Measurements from ENCODE around the gene MAN2A1.
"Not testable (repeated sequence)": the region's sequence is repeated elsewhere in the genome, so short reads cannot be mapped to it uniquely, and the experiment has no call there.

MAN2A1 gene

DNA sequence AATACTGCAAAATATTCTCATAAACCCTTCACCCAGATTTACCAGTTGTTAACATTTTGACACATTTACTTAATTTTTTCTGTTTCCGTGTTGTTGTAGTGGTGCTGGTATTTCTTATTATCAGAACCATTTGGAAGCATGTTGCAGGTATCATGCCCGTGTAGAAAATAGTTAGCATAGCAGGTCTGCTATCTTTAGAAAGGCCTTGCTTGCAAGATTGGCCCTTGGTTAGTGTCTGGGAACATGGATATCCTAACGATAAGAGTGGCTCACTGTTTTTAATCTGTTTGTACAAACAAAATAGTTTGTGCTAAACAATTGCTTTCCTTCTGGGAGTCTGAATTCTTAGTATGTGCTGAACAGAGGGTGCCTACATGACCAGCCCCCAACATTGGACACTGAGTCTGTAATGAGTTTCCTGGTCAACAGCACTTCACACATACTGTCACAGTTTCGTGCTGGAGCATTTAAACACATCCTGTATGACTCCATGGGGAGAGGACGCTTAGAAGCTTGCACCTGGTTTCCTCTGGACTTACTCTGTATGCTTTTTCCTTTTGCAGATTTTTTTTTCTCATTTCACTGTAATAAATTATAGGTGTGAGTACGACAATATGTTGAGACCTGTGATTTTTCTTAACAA, 66.9 kb downstream of the MAN2A1 start:
- DNase-seq (ENCODE audit: low spot score): no peak

DNA sequence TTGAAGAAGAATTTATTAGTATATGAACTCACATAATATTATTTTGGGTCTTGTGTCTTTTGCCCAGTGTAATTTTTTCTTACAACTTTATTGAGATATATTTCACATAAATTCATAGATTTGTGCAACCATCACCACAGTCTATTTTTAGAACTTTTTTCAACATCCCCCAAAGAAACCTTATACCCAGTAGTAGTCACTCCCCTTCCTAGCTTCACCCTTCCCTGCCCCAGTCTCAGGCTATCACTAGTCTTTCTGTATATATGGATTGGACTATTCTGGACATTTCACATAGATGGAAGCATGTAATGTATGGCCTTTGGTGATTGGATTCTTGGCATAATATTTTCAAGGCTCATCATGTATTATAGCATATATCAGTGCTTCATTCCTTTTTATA, 67.8 kb downstream of the MAN2A1 start:
- no peak for DNase-seq (ENCODE audit: low spot score)

DNA sequence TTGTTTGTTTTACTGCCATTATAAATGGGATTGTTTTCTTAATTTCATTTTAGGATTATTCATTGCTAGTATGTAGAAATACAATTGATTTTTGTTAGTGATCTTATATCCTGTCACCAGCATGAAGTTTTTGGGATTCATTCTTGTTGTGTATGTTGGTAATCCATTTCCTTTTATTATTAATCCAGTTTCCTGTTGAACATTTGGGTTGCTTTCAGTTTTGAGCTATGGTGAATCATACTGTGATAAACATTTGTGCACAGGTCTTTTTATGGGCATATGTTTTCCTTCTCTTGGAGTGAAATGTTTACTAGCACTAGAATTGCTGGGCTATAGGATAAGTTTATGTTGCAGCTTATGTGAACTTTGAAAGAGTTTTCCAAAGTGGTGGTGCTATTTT, 69.6 kb downstream of the MAN2A1 start:
- no peak for DNase-seq (ENCODE audit: low spot score)

DNA sequence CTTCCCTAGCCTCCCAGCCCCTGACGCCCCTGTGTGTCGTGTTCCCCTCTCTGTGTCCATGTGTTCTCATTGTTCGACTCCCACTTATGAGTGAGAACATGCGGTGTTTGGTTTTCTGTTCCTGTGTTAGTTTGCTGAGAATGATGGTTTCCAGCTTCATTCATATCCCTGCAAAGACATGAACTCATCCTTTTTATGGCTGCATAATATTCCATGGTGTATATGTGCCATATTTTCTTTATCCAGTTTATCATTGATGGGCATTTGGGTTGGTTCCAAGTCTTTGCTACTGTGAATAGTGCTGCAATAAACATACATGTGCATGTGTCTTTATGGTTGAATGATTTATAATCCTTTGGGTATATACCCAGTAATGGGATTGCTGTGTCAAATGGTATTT, 70.4 kb downstream of the MAN2A1 start:
- not testable (repeated sequence) for DNase-seq (ENCODE audit: low spot score)

DNA sequence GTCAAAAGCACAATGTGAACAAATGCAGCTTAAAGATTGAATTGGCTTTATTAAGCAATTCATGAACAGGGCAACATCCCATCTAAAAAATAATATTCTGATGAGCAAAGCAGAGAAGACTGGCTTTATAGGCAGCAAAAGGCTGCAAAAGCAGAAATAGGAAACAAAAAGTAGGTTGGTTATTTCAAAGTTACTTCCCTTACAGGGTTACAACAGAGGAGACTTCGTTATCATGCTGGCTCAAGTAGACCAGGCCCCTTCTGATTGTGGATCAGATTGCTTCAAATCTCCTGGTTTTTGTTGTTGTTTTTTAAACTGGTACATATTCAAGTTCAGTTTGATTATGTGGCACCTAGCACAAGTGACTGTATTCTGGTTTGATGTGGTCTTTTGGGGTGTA, 73.1 kb downstream of the MAN2A1 start:
- no peak for DNase-seq (ENCODE audit: low spot score)

DNA sequence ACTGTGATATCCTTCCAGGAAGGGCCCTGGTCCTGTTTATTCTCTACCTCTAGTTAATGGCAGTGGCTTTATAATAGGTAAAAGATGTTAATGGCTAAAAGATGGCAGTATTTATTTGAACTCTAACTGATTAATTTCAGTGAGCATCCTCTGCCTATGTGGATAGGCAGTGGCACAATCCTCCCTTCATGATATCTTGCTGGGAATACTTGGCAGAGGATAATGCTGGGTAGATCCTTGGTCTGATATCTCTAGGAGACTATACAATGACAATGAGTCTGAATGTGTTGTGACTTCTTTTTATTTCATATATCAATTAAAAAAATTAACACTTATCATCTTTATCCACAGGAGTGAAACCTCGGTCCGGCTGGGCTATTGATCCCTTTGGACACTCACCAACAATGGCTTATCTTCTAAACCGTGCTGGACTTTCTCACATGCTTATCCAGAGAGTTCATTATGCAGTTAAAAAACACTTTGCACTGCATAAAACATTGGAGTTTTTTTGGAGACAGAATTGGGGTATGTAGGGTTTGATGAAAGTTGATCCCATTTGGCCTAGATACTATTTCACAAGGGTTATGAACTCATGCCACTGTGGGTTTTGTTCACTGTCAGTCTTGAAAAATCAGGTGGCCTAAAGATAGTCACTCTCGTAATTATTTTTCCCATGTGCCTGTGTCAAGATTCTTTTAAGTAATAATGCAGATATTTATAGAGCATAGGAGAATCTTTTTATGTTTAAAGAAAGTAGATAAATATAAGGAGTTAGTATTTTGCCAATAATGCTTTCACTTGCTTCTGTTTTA, 77.7 kb downstream of the MAN2A1 start:
- no peak for DNase-seq (ENCODE audit: low spot score)

DNA sequence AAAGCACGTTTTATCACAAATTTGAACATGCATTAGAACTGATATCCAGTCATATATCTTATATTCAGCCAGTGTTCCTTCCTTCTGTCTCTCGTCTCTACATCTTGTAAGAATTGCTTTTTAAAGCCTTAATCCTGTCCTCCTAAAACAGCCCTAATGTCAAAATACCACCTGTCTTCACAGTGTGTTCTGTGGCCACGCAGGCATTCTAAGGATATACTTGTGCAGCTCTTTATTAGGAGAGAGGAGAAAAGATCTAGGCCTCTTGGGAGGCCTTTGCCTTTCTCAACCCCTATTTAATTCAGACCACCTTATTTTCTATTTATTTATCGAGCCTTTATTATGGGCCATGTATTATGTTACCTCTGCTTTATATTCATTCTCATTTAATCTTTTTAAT, 78.3 kb downstream of the MAN2A1 start:
- no peak for DNase-seq (ENCODE audit: low spot score)

DNA sequence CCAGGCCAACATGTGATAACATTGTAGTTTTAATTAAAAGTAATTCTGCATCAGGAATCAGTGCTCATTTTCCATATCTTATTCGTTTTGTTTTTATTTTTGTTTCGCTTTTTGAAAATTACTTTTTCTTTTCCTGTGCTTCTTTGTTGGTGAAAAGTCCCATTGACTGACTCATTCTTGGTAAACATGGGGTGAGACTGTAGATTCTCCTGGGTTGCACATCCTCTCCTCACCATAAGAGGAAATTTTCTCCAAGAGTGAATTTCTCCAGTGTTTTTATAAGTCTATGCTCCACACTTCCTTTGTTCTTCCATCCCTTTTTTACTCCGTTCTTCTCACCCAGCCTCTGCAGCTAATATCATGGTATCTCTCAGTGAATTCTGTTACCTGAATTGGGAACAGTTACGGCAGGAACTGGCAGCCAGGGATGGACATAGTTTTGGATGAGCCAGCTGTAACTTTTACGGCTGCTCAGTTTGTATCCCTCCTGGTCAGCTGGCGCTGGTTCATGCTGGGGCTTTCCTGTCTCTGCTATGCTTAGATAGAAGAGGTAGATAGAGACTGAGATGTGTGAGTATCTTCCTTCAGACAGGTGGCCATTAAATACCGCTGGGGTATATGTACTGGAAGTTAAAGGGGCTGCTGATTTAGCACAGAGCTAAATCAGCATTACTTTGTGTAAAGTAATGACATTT, 80.0 kb downstream of the MAN2A1 start:
- DNase-seq (ENCODE audit: low spot score): no peak

DNA sequence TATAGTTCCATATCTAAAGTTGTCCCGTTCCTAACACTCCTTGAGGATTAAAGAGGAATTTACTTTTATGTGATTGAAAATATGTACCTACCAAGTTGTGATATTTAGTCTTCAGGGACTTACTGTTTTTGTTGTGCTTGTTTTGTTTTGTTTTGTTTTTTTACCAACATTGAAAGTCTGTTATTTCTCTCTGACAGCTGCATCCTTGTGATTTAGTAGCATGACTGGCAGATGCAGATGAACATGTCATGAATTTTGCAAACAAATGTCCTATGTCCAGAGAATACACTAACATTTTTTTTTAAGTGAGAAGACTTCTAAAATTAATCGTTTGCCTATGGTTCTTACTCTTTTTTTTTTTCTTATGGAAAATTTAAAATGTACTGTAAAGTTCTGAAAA, 85.4 kb downstream of the MAN2A1 start:
- DNase-seq (ENCODE audit: low spot score): no peak

DNA sequence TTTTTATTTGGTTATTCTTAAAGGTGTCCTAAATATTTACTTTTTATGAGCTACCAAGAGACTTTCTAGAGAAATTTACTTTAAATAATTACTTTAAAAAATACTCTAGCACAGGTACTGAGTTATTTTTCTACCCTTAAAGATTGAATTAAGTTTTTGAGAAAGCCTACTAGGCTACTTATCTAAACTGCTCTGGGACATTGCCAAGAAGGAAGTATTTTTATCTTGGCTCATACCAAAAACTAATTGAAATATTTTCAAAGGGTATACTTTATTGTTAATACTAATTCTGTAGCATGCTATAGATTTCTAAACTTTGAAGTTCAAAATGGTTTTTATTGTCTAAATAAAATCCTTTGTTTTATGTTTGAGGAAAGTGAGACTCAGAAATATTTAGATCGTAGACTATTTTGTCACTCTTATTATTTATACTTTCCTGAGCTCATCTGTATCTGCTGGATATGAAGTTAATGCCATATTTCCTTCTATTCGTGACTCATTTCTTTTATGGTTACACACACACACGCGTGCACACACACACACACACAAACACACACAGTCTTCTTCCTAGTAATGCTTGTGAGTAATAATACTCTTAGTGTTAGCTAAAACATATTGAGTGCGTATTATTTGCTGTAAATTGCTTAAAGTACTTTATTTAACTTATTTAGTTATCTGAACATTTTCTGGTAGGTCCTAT, 89.5 kb downstream of the MAN2A1 start:
- DNase-seq (ENCODE audit: low spot score): no peak

DNA sequence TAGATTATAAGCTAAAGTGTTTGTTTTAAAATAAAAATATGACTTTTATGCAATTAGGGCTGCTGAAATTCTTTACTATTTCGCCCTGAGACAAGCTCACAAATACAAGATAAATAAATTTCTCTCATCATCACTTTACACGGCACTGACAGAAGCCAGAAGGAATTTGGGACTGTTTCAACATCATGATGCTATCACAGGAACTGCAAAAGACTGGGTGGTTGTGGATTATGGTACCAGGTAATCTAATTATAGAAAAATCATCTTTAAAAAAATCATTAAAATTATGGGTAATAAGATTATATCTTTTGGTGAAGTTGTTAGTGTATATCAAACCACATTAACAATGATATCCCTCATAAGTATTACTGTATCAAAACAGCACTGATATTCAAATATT, 95.0 kb downstream of the MAN2A1 start:
- DNase-seq (ENCODE audit: low spot score): no peak

DNA sequence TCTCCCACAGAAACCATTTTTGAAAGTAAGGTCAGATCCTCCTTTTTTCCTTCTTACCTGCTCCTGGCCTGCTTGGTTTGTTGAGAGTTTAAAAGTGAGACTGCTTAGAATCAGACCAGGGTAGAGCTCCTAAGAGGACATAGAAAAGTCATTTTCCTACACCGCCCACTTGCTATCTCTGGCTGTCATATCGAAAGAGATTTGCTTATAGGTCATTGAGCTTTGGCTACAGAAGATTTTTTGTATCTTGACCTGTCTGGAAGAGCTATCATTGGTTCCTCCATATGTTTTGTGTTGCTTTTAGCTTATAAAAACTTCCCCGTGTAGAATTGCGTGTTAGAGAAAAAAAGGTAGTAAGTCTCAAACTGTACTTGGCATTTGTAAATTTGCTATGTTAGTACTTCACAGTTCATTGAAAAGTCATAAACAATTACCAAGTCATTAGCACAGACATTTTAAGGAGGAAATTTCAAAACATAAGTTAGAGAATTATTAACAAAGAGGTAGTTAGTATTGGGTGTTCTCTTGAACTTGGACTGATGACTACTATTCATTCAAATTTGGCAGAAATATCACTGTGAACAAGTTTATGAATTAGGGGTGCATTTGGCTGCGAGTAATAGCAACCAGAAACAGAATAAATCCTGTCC, 96.6 kb downstream of the MAN2A1 start:
- no peak for DNase-seq (ENCODE audit: low spot score)

DNA sequence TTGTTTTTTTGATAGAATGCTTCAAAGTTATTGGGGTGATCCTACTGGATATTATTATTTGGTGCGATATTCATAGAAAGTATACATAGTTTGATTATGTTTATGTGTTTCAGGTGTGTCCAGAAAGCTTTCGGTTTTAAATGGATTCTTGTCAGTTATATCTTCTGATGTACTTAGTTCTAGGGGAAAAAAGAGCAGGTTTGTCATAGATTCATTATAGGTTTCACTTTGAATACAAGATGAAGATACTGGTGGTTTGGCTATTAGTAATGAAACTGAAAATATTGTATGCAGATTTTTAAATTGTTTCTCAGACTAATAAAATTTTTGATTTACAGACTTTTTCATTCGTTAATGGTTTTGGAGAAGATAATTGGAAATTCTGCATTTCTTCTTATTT, 98.9 kb downstream of the MAN2A1 start:
- DNase-seq (ENCODE audit: low spot score): no peak

DNA sequence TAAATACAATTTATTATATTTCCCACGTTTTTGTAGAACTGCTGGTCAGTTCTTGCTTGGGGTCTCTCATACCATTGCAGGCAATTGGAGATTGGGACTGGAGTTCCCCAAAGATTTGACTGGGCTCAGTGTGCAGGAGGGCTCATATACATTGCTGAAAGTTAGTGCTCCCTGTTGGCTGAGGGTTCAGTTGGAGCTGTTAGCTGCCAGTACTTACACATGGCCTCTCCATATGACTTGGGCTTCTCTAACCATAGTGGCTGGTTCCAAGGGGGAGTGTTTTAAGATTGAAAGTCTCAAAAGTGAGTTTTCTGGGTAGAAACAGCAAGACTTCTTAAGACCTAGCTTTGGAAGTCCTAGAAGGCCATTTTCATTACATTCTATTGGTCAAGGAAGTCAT, 102.9 kb downstream of the MAN2A1 start:
- no peak for DNase-seq (ENCODE audit: low spot score)

DNA sequence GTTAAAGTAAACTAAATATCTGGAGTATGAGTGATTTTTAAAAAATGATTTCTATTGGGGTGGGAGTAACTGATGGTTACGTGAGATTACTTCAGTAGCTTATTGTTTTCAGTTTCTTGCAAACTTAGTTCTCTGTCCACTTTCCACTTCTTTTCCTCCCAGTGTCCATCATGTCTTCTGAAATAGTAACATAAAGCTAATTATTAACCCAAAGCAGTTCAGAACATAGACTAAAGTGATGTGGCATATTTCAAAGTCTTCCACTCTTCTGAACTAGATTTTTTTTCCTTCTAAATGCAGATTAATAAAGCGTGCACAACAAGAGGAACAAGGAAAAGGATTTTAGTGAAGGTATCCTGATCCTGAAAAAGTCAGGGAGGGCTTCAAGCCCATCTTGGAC, 114.1 kb downstream of the MAN2A1 start:
- DNase-seq (ENCODE audit: low spot score): no peak

DNA sequence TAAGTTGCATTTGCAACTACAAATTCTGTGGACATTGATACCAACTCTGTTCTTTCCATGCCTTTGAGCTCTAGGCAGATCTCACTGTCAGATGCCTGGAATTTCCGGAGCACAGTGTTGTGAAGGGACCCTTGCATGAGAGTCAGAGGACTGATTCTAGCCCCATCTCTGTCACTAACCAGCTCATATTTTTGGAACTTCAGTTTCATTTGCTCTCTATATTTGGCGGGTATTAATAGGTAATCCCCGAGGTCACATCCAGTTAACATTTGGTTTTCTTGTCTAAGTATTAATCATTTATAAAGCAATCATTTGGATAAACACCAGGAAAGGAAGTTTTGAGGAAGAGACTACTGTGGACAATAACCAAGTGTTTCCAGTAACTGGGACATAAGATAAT, 115.7 kb downstream of the MAN2A1 start:
- no peak for DNase-seq (ENCODE audit: low spot score)

DNA sequence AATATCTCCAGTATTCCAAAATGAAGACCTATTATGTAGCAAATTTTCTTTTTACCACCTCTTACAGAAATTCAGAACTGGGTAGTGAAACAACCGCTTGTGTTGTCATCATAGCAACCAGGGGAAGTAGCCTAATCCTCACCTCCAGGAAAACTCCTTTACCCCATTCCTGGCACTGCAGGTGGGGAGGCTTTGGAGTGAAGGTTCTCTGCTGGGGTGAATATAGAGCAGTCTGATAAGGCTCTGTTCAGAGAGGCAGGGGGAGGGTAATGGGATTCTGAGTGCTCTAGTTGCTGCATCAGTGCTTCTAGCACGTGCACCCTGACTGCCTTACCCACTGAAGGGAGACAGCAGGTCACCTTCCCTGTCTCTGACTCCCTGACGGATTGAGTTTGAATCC, 116.2 kb downstream of the MAN2A1 start:
- no peak for DNase-seq (ENCODE audit: low spot score)

DNA sequence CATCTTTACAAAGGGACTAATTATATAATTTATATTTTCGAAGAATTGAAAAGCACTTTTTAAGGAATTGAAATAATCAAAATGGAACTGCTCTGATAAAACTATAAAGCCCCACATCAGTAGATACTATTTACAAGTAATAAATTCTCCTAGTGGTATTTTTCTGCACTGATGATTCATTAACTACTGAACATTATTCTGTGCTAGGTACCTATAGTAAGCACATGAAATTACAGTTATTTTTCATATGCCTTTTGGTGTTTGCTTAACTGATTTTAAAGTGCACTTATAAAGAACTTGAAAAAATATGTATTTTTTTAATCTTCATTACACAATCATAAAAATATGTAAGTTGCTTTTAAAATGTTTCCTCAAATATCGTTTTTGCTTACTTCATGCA, 123.0 kb downstream of the MAN2A1 start:
- no peak for DNase-seq (ENCODE audit: low spot score)

DNA sequence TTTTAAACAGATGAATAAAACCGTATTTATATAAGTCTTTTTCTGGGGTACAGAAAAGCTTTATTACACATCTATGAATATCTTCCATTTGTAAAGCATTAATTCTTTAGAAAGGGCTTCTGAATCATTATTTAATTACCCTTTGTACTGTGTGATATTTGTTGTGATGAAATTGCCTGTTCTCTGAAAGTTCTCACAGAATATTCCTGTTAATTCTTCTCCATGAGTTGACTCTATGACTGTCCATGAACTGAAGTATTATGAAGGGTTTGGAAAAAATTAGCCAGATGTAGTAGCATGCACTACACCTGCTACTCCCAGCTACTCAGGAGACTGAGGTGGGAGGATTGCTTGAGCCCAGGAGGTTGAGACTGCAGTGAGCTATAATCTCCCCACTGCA, 127.0 kb downstream of the MAN2A1 start:
- no peak for DNase-seq (ENCODE audit: low spot score)

DNA sequence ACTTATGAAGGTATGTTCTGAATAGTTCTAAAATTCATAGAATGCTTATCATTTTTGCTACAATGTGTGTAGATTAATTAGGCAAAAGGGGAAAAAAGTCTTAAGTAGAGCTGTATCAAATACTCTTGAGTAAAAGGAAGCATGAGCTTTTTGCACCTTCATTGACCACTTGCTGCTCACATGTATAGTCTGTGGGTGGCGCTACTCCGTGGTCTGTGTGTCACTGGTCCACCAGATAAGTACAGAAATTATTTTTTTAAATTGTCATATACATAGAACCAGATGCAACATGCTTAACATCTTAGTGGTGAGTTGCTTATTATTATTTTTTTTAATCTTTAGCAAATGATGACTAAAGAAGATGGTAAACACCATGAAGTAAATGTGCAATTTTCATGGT, 130.2 kb downstream of the MAN2A1 start:
- DNase-seq (ENCODE audit: low spot score): no peak

DNA sequence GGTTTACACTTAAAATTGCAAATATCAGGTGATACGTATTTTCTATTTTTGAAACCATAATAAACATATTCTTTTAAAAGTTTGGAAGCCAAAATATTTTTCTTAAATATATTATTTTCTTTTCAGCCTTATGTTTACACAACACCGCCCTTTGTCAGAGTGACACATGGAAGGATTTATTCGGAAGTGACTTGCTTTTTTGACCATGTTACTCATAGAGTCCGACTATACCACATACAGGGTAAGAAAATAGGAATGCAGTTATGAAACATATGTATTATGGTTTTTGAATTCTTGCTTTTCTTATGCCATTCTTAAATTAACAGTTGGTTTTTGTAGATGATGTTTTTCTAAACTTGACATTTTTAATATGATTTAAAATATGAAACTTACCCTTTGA, 133.9 kb downstream of the MAN2A1 start:
- DNase-seq (ENCODE audit: low spot score): no peak

DNA sequence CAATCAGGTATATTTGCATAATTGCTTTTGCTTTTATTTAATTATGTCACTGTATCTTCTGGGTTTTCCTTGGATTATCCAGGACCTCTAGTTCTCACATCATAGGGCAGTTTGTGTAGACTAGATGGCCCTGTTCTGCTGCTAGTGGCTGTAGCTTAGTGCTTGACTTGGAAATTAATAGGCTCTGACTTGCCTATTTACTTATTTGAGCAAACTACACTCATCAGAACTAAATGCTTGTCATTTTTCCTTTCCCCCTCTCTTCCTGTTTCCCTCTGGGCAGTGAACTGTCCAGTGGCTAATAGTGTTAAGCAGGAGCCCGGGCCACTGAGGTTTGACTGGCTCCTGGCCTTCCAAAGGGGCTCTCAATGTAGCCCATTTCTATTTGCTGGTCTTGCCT, 135.7 kb downstream of the MAN2A1 start:
- DNase-seq (ENCODE audit: low spot score): no peak
